Sciatic nerve (tissue), 2 donors: Measurements from ENCODE around the gene CYB561D1. TPM values are rescaled to one million over a fixed set of nuclear protein-coding genes. Genes with fewer than 3 reads are reported as not detected.

Experiments used
- ATAC-seq: fragments of 200-7000 bp; cut with Tn5 transposase; one replicate; pipeline ENCODE4 v1.9.1; 2020; ENCODE audit warnings: mild to moderate bottlenecking, moderate library complexity
- DNase-seq: peaks from one replicate; pipeline ENCODE4 v3.0.0-alpha.2; 2020; ENCODE audit warnings: low spot score
- intact Hi-C: fragments of 100-400 bp; cut with DNase I; formaldehyde crosslinking; loops from one replicate; pipeline ENCODE4 v1.14.2; 2022
- total RNA-seq: library from RNA; stranded (reverse); fragmentation: NEBNext Ultra II Directional; extraction: Animal tissue kit (Norgen Biotek cat#: 25700); gene quantifications from one replicate; pipeline ENCODE4 v1.2.1, GENCODE V29; 2021
- donor health status: DM: no; HTN: no; CAD: no.
- donor health status: DM: no; HTN: no; CAD: no.

Gene CYB561D1
- total RNA-seq, 1 donor from 2014 or later, result 7.6 TPM

DNA sequence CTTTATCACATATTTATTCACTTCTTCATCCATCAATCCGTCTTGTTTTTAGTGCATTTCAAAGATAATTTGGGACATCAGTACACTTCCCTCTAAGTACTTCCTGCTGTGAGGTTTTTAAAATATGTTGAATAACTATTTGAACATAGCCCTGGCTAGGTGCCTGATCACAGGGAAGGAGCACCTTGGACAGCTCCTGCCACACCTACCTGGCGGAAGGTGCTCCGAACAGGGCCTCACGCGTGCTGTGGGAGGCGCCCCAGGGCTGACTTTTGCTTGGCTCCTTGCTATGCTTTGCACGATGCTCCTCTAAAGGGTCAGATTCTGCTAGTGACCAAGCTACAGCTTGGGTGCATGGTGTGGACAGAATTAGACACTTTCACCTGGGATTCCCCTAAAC is 15.1 kb upstream of the CYB561D1 start:
- DNase-seq (no peak), ATAC-seq (no peak)
- intact Hi-C loops, result no loop called here

- intact Hi-C loops, result no loop called here
- DNase-seq, result no peak
- no peak for ATAC-seq
Measured at GRCh38 chr1:109479311-109479710, 14.6 kb upstream of the CYB561D1 start.

DNA sequence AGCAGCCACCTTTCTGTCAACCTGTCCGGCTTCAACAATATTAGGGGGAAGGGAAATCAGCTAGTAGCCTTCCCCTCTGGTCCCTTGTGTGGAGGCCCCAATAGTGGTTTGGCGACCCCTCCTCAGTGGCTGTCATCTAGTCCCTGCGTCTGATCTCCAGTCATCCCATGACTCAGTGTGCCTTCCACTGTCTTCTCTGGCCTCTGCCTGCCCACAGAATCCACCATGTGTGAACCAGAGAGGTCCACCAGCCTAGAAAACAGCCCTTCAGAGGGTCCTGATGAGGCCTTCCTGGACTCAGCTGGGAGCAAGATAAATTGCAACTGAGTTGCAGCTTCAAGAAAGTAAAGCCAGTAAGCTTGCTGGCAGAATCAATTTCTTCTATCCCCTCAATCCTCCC is 14.0 kb upstream of the CYB561D1 start:
- ATAC-seq, result no peak
- intact Hi-C loops, result no loop called here
- DNase-seq, result no peak

DNA sequence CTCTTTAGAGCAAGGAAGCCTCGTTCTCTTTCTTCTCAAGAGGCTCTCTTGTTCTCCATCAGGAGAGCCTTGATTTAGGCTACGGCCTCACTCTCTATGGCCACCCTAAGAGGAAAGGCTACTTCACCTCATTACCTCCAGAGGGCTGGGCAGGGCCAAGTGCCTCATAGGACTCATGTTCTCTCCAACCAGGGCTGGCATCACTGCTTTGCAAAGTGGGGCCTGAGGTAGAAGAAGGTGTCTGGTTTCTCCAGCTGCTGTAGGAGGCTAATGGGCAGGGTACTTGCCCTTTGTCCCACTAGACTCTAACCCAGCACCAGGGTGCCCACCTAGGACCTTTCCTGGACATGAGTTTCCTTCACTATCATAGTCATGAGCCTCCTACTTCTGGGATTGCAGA is 12.2 kb upstream of the CYB561D1 start:
- DNase-seq, result no peak
- intact Hi-C loops, result no loop called here
- no peak for ATAC-seq

- ATAC-seq (no peak), DNase-seq (no peak)
- intact Hi-C loops, result no loop called here
Measured at GRCh38 chr1:109482242-109482641, 11.7 kb upstream of the CYB561D1 start.

GRCh38 chr1:109482791-109483671 is 10.9 kb upstream of the CYB561D1 start:
- ATAC-seq, result peak; percentile 57
- intact Hi-C loops, result no loop called here
- DNase-seq, result peak; percentile 74

DNA sequence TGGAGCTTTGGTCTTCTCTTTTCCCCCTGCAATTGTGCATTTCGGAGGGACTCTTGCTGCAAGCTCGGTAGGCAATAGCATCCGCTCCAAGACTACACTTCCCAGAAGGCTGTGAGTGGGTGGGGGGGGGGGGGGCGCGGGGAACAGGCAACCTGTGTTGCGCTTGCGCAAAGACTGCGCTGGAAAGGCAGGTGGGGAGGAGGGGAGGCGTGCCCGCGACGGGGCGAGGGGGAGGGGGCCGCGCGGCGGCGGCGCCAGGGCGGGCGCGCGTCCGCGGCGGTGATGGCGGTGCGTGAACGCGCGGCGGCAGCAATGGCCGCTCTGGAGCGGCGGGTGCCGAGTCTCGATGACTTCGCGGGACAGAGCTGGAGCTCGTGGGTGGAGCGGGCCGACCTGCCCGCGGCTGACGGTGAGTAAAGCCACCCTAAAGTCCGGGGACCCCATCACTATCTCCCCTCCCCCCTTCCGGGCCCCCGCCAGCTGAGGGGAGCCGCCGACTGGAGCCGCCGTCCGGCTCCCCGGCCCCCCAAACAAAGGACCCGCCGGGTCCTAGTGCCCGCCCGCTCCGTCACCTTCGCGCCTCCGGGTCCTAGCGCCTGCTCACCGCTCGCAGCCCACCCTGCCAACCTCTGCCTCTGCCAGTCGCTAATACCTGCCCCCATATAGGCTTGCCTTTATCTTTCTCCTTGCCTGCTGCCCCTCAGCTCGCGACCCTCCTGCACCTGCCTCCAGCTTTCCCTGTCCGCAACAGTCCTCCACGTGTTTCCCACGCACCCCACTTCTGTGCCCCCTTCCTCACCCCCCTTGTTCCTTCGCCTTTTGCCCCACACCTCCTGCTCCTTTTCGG is 10.0 kb upstream of the CYB561D1 start, which contains the start of gene ATXN7L2:
Gene ATXN7L2, plus strand, starts transcription at position 234 of the 847 bp plus-strand sequence. Its CDS starts 49 bp downstream, at position 283.
- intact Hi-C loops, result no loop called here
- DNase-seq, result peak; percentile 95
- ATAC-seq, result peak; percentile 90

GRCh38 chr1:109484519-109484975 is 9.3 kb upstream of the CYB561D1 start:
- intact Hi-C loops, result no loop called here
- ATAC-seq (peak; percentile 0), DNase-seq (no peak)

DNA sequence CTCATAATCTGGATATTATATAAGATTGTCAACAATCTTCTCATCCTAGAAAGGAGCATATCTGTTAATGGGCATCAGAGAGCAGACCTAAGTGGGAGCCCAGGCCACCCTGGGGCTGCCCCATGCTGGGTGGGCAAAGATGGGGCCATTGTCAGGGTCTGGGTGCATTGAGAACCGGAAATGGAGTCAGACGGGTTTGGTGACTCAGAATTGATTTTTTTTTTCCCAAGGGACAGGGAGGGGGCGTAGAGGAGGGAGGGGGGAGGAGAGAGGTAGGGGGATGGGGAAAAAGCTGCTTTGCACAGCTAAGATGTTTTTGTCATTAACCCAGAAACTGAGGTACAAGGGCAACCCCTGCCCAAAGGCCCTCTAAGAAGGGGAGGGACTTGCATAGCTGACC is 8.9 kb upstream of the CYB561D1 start:
- ATAC-seq (no peak), DNase-seq (no peak)
- intact Hi-C loops, result no loop called here

DNA sequence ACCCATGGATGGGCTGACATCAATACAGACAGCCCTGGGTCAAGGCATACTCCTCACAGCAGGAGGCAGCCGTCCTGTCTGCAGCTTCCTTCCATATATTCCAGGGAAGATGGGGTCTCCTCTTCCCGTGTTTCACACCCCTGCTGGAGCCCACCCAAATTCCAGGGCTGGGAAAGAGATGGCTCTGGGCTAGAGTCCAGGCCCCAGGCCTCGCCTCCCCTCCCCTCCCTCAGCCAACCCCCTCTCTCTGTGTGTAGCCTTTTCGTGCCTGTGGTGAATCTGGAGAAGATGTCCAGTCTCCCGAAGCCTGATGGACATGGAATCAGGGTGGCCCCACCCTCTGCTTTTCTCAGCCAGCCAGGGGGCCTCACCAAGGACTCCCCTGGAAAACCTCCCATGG is 6.6 kb upstream of the CYB561D1 start:
- intact Hi-C loops, result no loop called here
- ATAC-seq (no peak), DNase-seq (no peak)

DNA sequence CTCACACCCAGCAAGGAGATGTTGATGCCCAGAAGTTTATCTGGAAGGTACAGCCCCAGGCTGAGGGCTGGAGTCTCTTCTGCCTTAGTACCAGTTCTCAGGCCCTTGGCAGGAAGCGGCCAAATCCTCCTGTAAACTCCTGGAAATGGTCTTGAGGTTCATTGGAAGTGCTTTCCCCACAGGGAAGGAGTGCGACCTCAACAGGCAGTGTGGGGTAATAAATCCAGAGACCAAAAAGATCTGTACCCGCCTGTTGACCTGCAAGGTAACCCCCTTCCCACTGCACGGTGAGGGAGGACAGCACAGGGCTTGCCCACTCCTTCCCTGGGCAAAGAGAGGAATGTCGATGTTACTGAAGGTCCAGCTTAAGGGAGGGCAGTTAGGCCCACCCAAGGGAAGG is 5.7 kb upstream of the CYB561D1 start:
- DNase-seq (no peak), ATAC-seq (no peak)
- intact Hi-C loops, result no loop called here

DNA sequence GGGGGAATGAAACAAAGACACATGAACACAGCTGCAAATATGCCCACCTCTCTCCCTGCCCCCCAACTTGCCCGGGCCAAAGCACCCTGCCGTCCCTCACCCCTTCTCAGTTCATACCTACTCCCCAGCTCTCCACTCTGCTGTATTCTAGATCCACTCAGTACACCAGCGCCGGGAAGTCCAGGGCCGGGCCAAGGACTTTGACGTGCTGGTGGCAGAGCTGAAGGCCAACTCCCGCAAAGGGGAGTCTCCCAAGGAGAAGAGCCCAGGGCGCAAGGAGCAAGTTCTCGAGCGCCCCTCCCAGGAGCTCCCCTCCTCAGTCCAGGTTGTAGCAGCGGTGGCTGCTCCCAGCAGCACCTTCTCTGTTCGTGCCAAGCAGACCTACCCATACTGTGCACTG is 5.2 kb upstream of the CYB561D1 start:
- intact Hi-C loops, result no loop called here
- ATAC-seq, result no peak
- no peak for DNase-seq

DNA sequence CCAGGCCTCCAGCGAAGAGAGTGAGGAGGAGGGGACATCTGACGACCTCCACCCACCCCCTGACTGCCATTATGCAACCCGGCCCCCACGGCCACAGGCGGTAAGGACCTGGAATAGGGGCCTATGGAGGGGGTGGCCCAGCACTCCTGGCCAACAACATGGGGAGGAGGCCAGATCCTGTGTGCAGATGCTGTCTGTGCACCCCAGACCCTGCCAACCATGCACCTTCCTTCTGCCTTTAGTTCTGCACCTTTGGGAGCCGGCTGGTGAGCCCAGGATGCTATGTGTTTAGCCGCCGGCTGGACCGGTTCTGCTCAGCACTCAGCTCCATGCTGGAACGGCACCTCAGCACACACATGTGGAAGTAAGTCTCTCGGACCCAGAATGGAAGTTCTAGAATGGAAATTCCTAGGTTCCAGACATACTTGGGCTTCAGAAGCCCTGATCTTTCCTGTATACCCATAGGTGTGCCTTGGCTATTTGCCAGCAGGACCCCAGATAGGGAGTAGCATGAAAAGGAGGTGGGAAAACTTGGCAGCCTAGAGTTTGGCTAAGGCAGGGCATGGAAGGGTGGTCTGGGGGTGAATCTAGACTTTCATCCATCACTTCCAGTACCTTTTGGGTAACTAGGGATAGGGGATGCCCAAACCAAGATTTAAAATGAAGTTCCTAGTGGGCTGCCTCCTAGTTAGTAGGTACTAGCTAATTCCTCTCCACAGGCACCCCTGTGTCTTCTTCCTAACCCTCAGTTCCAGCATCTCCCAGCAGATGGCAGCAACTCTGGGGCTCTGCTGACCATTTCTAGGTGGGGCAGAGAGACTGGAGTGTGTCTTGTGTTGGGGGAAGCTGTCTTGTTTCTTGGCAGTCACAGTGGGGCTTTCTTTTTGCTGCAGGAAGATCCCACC is 3.6 kb upstream of the CYB561D1 start:
- peak; percentile 52 for ATAC-seq
- peak; percentile 84 for DNase-seq
- intact Hi-C loops, result no loop called here

GRCh38 chr1:109490934-109491302 is 3.0 kb upstream of the CYB561D1 start:
- DNase-seq, result no peak
- no peak for ATAC-seq
- intact Hi-C loops, result no loop called here

GRCh38 chr1:109491372-109491771 is 2.5 kb upstream of the CYB561D1 start:
- no peak for DNase-seq
- intact Hi-C loops, result no loop called here
- no peak for ATAC-seq

- DNase-seq (no peak), ATAC-seq (no peak)
- intact Hi-C loops, result loop anchor here (2.0 kb wide), 1 partner anchor 40 kb away; no protein-coding TSS in a partner anchor
Measured at GRCh38 chr1:109492779-109493178, 1.1 kb upstream of the CYB561D1 start.

GRCh38 chr1:109493227-109493626 is 667 bp upstream of the CYB561D1 start:
- intact Hi-C loops, result loop anchor here (2.0 kb wide), 1 partner anchor 40 kb away; no protein-coding TSS in a partner anchor
- DNase-seq (no peak), ATAC-seq (peak; percentile 1)

GRCh38 chr1:109495738-109496137 is 1.8 kb downstream of the CYB561D1 start:
- intact Hi-C loops, result no loop called here
- ATAC-seq (no peak), DNase-seq (no peak)
